Thoracic aorta (tissue), 2 donors: ENCODE results near the gene BCAS1. TPM values are rescaled to one million over a fixed set of nuclear protein-coding genes. Genes with fewer than 3 reads are reported as not detected.

Source experiments
- ATAC-seq: fragments of 150-250 bp; one replicate; pipeline ENCODE4 v1.8.0; 2017; ENCODE audit warnings: low read depth; ENCODE audit not compliant: insufficient number of reproducible peaks, low FRiP score
- DNase-seq: peaks from one replicate; pipeline ENCODE4 v3.0.0-alpha.2; 2020; ENCODE audit warnings: low spot score
- H3K27ac ChIP-seq, 2 donors: fragments of 200-600 bp; sonication (generic); 1 replicate in 1 of 2; 2 replicates in 1 of 2; pipeline ENCODE4 v1.5.1; 2016; ENCODE audit warnings: mild to moderate bottlenecking in 2 of 2, moderate library complexity in 2 of 2
- H3K27me3 ChIP-seq: fragments of 200-600 bp; sonication (generic); replicated peaks from 2 replicates; pipeline ENCODE4 v1.6.0; 2016; ENCODE audit warnings: mild to moderate bottlenecking; ENCODE audit not compliant: insufficient read depth
- H3K36me3 ChIP-seq: fragments of 200-600 bp; sonication (generic); one replicate; pipeline ENCODE4 v1.5.1; 2016
- H3K4me1 ChIP-seq, 2 donors: fragments of 200-600 bp; sonication (generic); 1 replicate in 1 of 2; 2 replicates in 1 of 2; pipeline versions ENCODE4 v1.5.1 to v1.6.0; 2016; ENCODE audit warnings: low read depth in 2 of 2, mild to moderate bottlenecking in 1 of 2; ENCODE audit not compliant: control insufficient read depth in 1 of 2
- H3K4me3 ChIP-seq: fragments of 200-600 bp; sonication (generic); 2 replicates; pipeline ENCODE4 v1.5.1; 2016; ENCODE audit warnings: mild to moderate bottlenecking
- H3K9me3 ChIP-seq: fragments of 200-600 bp; sonication (generic); 2 replicates; pipeline ENCODE4 v1.5.1; 2016
- CTCF ChIP-seq: fragments of 200-600 bp; sonication (generic); IDR thresholded peaks from one replicate; pipeline ENCODE4 v1.5.1; 2019; ENCODE audit warnings: antibody characterized with exemption
- total RNA-seq, 2 donors: library from RNA; depleted of rRNA; stranded (reverse); fragments of >200 nt; gene quantifications; one replicate each; pipeline versions ENCODE4 v1.1.0 to v1.2.3, GENCODE V29; 2016

Gene BCAS1
- total RNA-seq, 2 donors from 2014 or later: under 0.01 to 3.6 TPM

- Histone ChIP-seq H3K27ac (no peak overlapping the region), H3K9me3 (no peaks in the 10 kb centered on the region), H3K36me3 (no peaks in the 10 kb centered on the region), H3K4me1 (no peaks in the 10 kb centered on the region), H3K27me3 (no peaks in the 10 kb centered on the region), H3K4me3 (no peak overlapping the region)
- DNase-seq: no peak
- no peak for TF ChIP-seq CTCF
- ATAC-seq: no peak
These were observed 112.1 kb downstream of the BCAS1 start for GRCh38 chr20:53958260-53958659.

GRCh38 chr20:53957451-53958172 lies 112.8 kb downstream of the BCAS1 start:
- Histone ChIP-seq H3K36me3 (no peaks in the 10 kb centered on the region), H3K27ac (no peak overlapping the region), H3K4me1 (no peaks in the 10 kb centered on the region), H3K27me3 (no peaks in the 10 kb centered on the region), H3K4me3 (no peak overlapping the region), H3K9me3 (peaks cover 2% of the 10 kb centered on the region)
- DNase-seq (no peak), ATAC-seq (no peak)
- TF ChIP-seq CTCF: no peak

- TF ChIP-seq CTCF: no peak
- Histone ChIP-seq H3K4me3 (no peak overlapping the region), H3K4me1 (no peaks in the 10 kb centered on the region), H3K9me3 (peaks cover 3% of the 10 kb centered on the region), H3K36me3 (no peaks in the 10 kb centered on the region), H3K27ac (no peak overlapping the region), H3K27me3 (no peaks in the 10 kb centered on the region)
- no peak for DNase-seq
- no peak for ATAC-seq
These were observed 114.2 kb downstream of the BCAS1 start for GRCh38 chr20:53956013-53956715.

- no peaks in the 10 kb centered on the region for H3K36me3 ChIP-seq
- no peak overlapping the region for H3K27ac ChIP-seq
- DNase-seq: no peak
- no peaks in the 10 kb centered on the region for H3K27me3 ChIP-seq
- no peak for ATAC-seq
- H3K4me1 ChIP-seq: no peaks in the 10 kb centered on the region
- TF ChIP-seq CTCF: no peak
- peaks cover 3% of the 10 kb centered on the region for H3K9me3 ChIP-seq
- no peak overlapping the region for H3K4me3 ChIP-seq
These were observed 115.4 kb downstream of the BCAS1 start for GRCh38 chr20:53954723-53955658.
